SK-N-MC (cell line): ENCODE results near the gene SAXO2.
"Not testable (repeated sequence)": the region's sequence is repeated elsewhere in the genome, so short reads cannot be mapped to it uniquely, and the experiment has no call there.

Source experiments
- DNase-seq: peaks from one replicate; pipeline ENCODE4 v3.0.0-alpha.2; 2011; ENCODE audit warnings: low read depth, low spot score
- H3K27ac ChIP-seq: fragments of 200-600 bp; sonication (generic); 2 replicates; pipeline ENCODE4 v1.5.1; 2016; ENCODE audit warnings: mixed run types
- H3K36me3 ChIP-seq: fragments of 200-600 bp; sonication (generic); 2 replicates; pipeline ENCODE4 v1.6.1; 2017; ENCODE audit warnings: antibody characterized with exemption, low read length, mixed read lengths; ENCODE audit not compliant: insufficient read depth
- H3K4me3 ChIP-seq: fragments of 200-600 bp; sonication (generic); 2 replicates; pipeline ENCODE4 v1.5.1; 2016
- H3K9ac ChIP-seq: fragments of 200-600 bp; sonication (generic); 2 replicates; pipeline ENCODE4 v1.8.0; 2017; ENCODE audit warnings: mixed run types, mixed read lengths; ENCODE audit not compliant: insufficient read length
- H3K9me3 ChIP-seq: fragments of 200-600 bp; sonication (generic); 2 replicates; pipeline ENCODE4 v1.6.1; 2017; ENCODE audit warnings: low read depth, mild to moderate bottlenecking, antibody characterized with exemption, low read length, moderate library complexity, mixed read lengths
- EZH2 ChIP-seq: fragments of 200-600 bp; sonication (generic); IDR thresholded peaks from one replicate; pipeline ENCODE4 v1.6.1; 2017; ENCODE audit warnings: antibody characterized with exemption
- FOXP2 ChIP-seq: optimal IDR thresholded peaks from 2 replicates; pipeline ENCODE3; 2011; ENCODE audit warnings: mild to moderate bottlenecking, moderate library complexity; ENCODE audit not compliant: insufficient read depth; ENCODE audit errors: extremely low read length, control extremely low read depth
- POLR2AphosphoS5 ChIP-seq: IDR thresholded peaks from 2 replicates; pipeline ENCODE4 v1.6.1; 2012; ENCODE audit warnings: mild to moderate bottlenecking, low read depth, low read length, borderline replicate concordance

Gene SAXO2

DNA sequence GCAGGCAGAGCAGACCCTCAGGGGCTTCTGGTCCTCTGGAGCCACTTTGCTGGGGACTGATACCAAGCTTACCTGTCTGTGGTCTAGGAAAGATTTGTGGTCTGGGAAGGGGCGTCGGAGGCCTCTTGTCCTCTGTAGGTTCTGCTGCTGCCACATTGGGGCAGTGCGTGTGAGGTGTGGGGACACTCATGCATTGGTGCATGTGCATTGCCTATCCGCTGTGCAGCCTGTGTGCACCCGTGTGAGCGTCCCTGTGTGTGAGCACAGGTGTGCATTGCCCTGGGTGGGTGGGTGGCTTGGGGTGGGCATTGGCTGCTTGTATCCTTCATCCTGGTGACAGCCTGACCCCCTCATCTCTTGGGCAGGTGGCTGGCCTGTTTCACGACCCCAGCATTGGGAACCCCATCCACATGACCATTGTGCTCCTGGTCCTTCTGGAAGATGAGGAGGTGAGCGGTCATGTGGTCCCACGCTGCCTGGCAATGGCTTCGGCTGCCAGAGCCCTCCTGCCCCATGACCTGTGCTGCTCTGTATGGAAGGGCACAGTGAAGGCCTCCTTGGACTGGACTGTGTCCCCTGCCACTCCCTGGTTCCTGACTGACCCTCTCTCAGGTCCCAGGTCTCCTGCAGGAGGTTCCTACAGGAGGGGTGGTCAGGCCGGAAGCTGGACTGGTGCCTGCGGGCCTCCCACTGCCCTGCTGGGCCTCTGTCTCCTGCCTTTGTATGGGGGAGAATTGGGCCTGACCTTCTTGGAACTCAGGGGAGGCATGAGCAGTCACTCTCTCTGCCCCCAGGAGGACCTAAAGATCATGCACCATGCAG lies 41.5 kb downstream of the SAXO2 start:
- Histone ChIP-seq H3K4me3 (no peak overlapping the region), H3K9ac (no peak overlapping the region), H3K27ac (no peak overlapping the region), H3K9me3 (no peaks in the 10 kb centered on the region), H3K36me3 (no peaks in the 10 kb centered on the region)
- no peak for DNase-seq
- TF ChIP-seq FOXP2 (no peak), POLR2AphosphoS5 (no peak), EZH2 (no peak)

DNA sequence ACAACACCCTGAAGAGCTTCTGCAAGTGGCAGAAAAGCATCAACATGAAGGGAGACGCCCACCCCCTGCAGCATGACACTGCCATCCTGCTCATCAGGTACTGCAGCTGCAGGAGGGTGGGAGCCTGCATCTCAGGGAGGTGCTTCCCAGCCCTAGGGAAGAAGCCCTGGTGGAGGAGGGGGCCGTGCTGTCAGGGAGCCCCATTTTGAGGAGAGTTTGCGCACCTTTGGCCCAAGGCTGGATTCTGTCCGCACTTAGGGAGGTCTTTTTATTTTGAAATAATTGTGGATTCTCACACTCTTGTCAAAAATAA lies 42.1 kb downstream of the SAXO2 start:
- no peaks in the 10 kb centered on the region for H3K9me3 ChIP-seq
- DNase-seq = no peak
- H3K4me3 ChIP-seq = no peak overlapping the region
- H3K36me3 ChIP-seq = no peaks in the 10 kb centered on the region
- TF ChIP-seq EZH2 (no peak), FOXP2 (no peak), POLR2AphosphoS5 (no peak)
- H3K9ac ChIP-seq = no peak overlapping the region
- H3K27ac ChIP-seq = no peak overlapping the region

DNA sequence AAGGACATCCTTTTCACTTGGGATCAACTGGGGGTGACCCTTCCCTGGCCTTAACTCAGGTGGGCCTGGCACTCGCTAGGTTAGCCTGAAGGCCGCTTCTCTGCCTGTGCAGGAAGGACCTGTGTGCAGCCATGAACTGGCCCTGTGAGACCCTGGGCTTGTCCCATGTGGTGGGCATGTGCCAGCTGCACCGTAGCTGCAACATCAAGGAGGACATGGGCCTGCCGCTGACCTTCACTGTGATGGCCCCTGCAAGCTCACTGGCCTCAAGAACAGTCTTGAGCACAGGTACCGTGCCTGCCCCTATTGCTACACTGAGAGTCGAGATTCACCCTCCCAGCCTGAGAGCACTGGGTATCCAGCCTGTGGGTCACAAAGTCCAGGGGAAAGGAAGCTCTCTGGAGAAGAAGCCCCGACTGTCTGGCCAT lies 43.0 kb downstream of the SAXO2 start:
- Histone ChIP-seq H3K4me3 (no peak overlapping the region), H3K36me3 (no peaks in the 10 kb centered on the region), H3K27ac (no peak overlapping the region), H3K9me3 (no peaks in the 10 kb centered on the region), H3K9ac (no peak overlapping the region)
- TF ChIP-seq FOXP2 (no peak), POLR2AphosphoS5 (no peak), EZH2 (no peak)
- DNase-seq = no peak

DNA sequence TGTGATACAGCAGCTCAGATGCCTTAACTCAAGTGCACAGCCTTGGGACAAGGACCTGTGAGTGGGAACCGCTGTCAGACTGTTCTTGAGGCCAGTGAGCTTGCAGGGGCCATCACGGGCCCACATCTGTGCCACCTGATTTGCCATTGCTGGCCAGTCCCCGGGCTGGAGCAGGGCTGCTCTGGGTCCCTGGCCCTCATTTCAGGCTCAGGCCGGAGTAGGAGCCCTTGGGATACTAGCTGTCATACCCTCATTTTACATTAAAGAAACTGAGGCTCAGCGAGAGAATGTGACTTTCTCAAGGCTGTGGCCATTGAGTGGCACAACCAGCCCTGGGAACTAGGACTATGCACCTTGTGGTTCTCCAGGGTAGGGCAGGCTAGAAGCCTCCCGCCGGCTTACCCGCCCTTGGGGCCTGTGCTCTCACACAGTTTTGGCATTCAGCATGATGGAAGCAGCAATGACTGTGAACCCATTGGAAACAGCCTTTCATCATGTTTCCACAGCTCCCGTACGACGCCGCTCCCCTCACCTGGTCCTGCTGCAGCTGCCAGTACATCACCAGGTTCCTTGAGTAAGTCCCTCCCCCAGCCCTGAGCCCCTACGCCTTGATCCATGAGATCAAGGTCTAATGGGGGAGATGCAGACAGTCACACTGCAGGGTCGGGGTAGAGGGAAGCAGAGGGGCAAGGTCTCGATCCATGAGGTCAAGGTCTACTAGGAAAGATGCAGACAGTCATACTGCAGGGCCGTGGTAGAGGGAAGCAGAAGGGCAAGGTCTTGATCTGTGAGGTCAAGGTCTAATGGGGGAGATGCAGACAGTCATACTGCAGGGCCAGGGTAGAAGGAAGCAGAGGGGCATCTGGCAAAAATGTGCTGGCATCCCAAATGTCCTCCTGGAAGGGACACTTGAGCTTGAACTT lies 44.4 kb downstream of the SAXO2 start:
- Histone ChIP-seq H3K27ac (no peak overlapping the region), H3K9me3 (no peaks in the 10 kb centered on the region), H3K9ac (no peak overlapping the region), H3K4me3 (no peak overlapping the region), H3K36me3 (no peaks in the 10 kb centered on the region)
- TF ChIP-seq FOXP2 (no peak), POLR2AphosphoS5 (no peak), EZH2 (no peak)
- no peak for DNase-seq

DNA sequence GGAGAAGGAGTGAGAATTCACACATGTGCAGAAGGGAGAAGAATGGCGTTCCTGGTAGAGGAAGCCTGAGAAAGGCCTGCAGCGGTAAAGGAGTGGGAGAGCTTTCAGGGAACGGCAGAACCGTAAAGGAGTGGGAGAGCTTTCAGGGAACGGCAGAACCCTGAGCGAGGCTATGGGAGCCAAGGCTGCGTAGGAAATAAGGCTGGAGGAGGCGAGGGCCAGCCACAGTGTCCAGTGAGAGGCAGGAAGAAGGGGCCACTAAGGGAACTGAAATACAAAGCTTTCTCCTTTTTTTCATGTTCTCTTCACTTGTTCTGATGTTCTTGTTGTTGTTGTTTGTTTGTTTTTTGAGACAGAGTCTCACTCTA lies 45.1 kb downstream of the SAXO2 start:
- H3K4me3 ChIP-seq = no peak overlapping the region
- no peak overlapping the region for H3K27ac ChIP-seq
- no peak for DNase-seq
- H3K9me3 ChIP-seq = no peaks in the 10 kb centered on the region
- no peaks in the 10 kb centered on the region for H3K36me3 ChIP-seq
- no peak overlapping the region for H3K9ac ChIP-seq
- no peak for TF ChIP-seq FOXP2
- no peak for TF ChIP-seq EZH2
- no peak for TF ChIP-seq POLR2AphosphoS5

DNA sequence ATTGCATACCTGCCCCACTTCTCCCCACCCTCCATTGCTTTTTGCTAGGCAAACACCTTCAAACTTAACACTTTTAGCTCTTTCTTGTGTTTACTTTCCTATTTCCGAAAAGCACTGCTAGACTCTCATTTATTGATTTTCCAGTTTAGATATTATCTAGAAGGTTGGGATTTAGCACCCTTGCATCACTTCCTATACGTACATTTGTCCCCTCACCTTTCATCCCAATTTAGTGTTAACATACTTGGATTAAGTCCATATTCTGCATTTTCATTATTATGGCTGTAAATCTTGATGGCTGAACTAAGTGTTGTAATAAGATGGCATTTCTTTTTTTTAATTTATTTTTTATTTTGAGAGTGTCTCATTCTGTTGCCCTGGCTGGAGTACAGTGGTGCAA lies 47.2 kb downstream of the SAXO2 start:
- no peaks in the 10 kb centered on the region for H3K9me3 ChIP-seq
- no peak overlapping the region for H3K9ac ChIP-seq
- no peak overlapping the region for H3K27ac ChIP-seq
- H3K4me3 ChIP-seq = no peak overlapping the region
- no peak for TF ChIP-seq EZH2
- no peak for TF ChIP-seq FOXP2
- no peak for TF ChIP-seq POLR2AphosphoS5
- no peak for DNase-seq
- no peaks in the 10 kb centered on the region for H3K36me3 ChIP-seq

DNA sequence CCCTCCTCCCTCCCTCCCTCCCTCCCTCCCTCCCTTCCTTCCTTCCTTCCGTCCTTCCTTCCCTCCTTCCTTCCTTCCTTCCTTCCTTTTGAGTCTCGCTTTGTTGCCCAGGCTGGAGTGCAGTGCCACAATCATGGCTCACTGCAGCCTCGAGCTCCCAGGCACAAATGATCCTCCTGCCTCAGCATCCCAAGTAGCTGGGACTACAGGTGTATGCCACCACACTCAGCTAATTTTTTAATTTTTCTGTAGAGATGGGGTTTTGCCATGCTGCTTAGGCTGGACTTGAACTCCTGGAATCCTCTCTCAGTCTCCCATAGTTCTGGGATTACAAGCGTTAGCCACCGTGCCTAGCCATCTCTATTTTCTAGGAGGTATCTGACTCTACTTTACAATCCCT lies 48.7 kb downstream of the SAXO2 start:
- not testable (repeated sequence) for H3K36me3 ChIP-seq, H3K9me3 ChIP-seq, H3K4me3 ChIP-seq, DNase-seq, H3K27ac ChIP-seq, H3K9ac ChIP-seq

DNA sequence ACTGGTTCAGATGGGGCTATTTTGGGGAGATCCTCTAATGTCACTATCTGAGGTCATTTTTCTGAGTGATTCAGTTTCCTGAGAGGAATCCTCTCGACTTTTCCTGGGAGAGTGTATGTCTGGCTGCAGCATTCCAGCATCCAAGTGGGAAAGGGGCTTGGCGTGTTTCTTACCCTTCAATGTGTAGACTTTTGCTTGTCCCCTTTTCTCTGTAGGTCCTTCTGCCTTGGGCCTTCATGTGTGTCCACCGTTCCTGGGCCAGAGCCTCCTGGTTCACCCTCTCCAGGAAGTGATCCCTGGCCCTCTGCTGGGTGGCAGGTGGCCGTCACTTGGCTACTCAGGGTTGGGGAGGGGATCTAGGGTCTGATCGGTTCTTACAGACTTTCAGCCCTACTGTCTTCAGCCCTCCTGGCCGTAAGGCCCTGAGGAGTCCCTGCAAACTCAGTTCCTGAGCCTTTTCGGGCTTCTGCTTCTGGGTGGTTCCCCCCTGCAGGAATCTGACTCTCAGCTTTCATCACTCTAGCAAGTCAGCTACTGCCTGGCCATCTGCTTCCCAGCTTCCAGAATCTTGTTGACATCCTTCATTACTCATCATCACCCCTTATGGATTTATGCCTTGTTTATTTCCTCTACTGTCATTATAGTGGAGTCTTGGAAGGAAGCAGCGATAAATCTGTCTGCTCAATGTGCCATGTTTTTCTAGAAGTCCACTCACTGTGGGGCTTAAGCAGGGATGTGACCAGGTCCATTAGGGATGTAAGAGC lies 50.1 kb downstream of the SAXO2 start:
- TF ChIP-seq EZH2 (no peak), FOXP2 (no peak), POLR2AphosphoS5 (no peak)
- Histone ChIP-seq H3K9me3 (no peaks in the 10 kb centered on the region), H3K4me3 (no peak overlapping the region), H3K27ac (no peak overlapping the region), H3K9ac (no peak overlapping the region), H3K36me3 (no peaks in the 10 kb centered on the region)
- DNase-seq = no peak
